Activated naive CD8-positive, alpha-beta T cell treated with anti-CD3 and anti-CD28 coated beads, Interleukin-2, amount 10 ng/mL, durations not matched to agents 7 days and 5 days (primary cell): ENCODE measurements around the gene CAMSAP1. TPM values are rescaled to one million over a fixed set of nuclear protein-coding genes. Genes with fewer than 3 reads are reported as not detected.
A peak's percentile ranks its signal among the peaks of the same experiment; 100 is the strongest.

ENCODE experiments used
- ATAC-seq: fragments of 150-1000 bp; cut with Tn5 transposase; one replicate; pipeline ENCODE4 v1.10.0; 2021; ENCODE audit warnings: low read depth, moderate library complexity
- POLR2A ChIA-PET: fragments of 350-600 bp; sonication (Branson Sonifier 250); formaldehyde crosslinking; loops from one replicate; lab custom pipeline; 2021; ENCODE audit warnings: antibody characterized with exemption; lab: Charles Lee
- DNase-seq: peaks from one replicate; pipeline ENCODE4 v3.0.0; 2021
- H3K27ac Mint-ChIP-seq: one replicate; pipeline ENCODE4 v1.8.0; 2022; ENCODE audit warnings: mild to moderate bottlenecking, mixed read lengths
- H3K27me3 Mint-ChIP-seq: one replicate; pipeline ENCODE4 v1.8.0; 2022; ENCODE audit warnings: mild to moderate bottlenecking, moderate library complexity, mixed read lengths
- H3K36me3 Mint-ChIP-seq: one replicate; pipeline ENCODE4 v1.8.0; 2021; ENCODE audit warnings: mild to moderate bottlenecking, mixed read lengths
- H3K4me1 Mint-ChIP-seq: one replicate; pipeline ENCODE4 v1.8.0; 2021; ENCODE audit warnings: mixed read lengths
- H3K4me3 Mint-ChIP-seq: one replicate; pipeline ENCODE4 v1.8.0; 2022; ENCODE audit warnings: mild to moderate bottlenecking, moderate library complexity, mixed read lengths
- H3K9me3 Mint-ChIP-seq: one replicate; pipeline ENCODE4 v1.8.0; 2021; ENCODE audit warnings: mixed read lengths
- total RNA-seq, 2 experiments: library from RNA; stranded (reverse); gene quantifications; one replicate each; pipeline ENCODE4 v1.2.3, GENCODE V29; 2021

Gene CAMSAP1
- total RNA-seq, 2 experiments from 2014 or later, result 32.5 to 35.4 TPM

DNA sequence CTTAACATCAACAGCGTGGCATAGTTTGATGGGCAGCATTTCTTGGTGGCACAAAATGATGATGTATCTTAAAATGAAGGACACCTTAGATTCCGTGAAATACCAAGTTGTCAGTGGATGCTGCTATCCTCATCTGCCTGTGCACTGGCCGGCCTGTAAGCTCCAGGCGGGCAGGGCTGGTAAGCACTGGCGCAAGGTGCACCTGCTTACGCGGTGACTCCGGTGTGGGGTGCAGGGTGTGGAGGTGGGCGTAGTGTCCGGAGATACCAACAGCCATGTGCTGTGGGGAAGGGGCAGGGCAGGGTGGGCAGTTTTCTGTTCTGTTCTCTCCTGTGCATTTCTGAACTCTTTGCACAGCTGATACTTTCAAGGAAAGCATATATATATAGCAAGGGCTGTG lies 103.9 kb downstream of the CAMSAP1 start:
- Mint-ChIP-seq H3K4me3 (no peak overlapping the region), H3K36me3 (no peaks in the 10 kb centered on the region), H3K27ac (no peak overlapping the region), H3K4me1 (peaks cover 13% of the 10 kb centered on the region), H3K27me3 (no peaks in the 10 kb centered on the region), H3K9me3 (no peaks in the 10 kb centered on the region)
- ATAC-seq, result no peak
- POLR2A ChIA-PET, result no interaction called here
- no peak for DNase-seq

DNA sequence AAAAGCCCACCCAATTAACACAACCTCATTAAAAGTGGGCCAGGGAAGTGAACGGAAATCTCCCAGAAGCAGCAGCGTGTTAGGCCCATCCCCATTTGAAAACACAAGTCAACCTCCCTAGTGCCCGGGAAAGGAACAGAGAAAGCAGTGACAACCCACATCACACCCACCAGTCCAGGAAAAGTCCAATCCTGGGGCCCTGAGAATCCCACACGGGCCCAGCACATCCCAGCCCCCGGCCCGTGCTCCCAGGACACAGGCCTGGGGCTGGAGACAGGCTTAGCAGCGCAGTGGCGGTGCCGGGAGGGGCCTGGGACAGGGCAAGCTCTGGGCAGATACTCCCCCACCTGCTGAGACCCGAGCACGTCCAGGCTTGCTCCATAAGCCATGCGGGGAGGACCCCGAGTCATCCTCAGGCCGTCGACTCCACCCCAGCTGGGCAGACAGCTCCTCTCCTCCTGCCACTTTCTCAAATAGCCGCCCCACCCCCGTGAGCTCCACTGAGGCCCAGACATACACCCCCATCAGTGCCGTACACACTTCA lies 104.4 kb downstream of the CAMSAP1 start:
- POLR2A ChIA-PET, result no interaction called here
- Mint-ChIP-seq H3K4me3 (no peak overlapping the region), H3K27me3 (no peaks in the 10 kb centered on the region), H3K36me3 (no peaks in the 10 kb centered on the region), H3K27ac (no peak overlapping the region), H3K9me3 (no peaks in the 10 kb centered on the region), H3K4me1 (peaks cover 13% of the 10 kb centered on the region)
- DNase-seq (no peak), ATAC-seq (no peak)

DNA sequence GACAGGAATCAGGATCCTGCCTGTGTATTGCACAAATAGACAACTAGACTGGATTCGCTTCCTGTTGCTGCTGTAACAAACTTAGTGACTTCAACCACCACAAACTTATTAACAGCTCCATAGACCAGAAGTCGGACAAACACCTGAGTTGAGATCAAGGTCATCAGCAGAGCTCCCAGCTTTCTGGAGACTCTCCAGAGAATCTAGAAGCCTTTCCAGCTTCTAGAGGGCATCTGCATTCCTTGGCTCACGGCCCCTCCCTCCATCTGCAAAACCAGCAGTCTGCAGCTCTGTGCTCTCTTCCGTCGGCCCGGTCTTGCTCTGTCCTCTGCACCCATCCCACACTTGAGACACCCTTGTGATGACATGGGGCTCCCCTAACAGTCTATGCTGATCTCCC lies 106.3 kb downstream of the CAMSAP1 start:
- H3K27ac Mint-ChIP-seq, result no peak overlapping the region

DNA sequence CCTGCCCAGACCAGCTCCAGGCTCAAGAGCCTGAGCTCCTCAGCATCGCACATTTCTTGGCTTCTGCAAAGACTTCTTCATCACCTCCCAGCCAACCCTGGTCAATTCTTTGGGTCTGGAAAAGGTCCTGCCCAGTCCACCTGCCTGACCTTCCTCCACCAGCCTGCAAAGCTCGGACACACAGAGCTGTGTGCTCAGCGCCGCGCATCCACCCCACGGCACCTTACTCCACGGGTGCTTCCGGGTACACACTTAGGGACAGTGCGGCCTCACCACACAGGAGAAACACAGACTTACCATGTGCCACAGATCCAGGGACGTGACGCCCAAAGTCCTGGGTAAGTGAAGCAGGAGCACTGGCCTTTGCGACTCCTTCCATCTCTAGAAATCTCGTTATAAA lies 108.1 kb downstream of the CAMSAP1 start:
- H3K9me3 Mint-ChIP-seq, result no peaks in the 10 kb centered on the region
- no peaks in the 10 kb centered on the region for H3K36me3 Mint-ChIP-seq
- ATAC-seq (no peak), DNase-seq (no peak)
- H3K4me3 Mint-ChIP-seq, result no peak overlapping the region
- POLR2A ChIA-PET, result no interaction called here
- H3K27ac Mint-ChIP-seq, result no peak overlapping the region
- no peaks in the 10 kb centered on the region for H3K27me3 Mint-ChIP-seq
- H3K4me1 Mint-ChIP-seq, result peaks cover 2% of the 10 kb centered on the region

More for the DNA sequence above, 106.3 kb downstream of the CAMSAP1 start:
- POLR2A ChIA-PET, result no interaction called here
- Mint-ChIP-seq H3K9me3 (no peaks in the 10 kb centered on the region), H3K36me3 (no peaks in the 10 kb centered on the region), H3K4me1 (peaks cover 12% of the 10 kb centered on the region), H3K27me3 (no peaks in the 10 kb centered on the region), H3K4me3 (no peak overlapping the region)
- ATAC-seq (no peak), DNase-seq (no peak)

DNA sequence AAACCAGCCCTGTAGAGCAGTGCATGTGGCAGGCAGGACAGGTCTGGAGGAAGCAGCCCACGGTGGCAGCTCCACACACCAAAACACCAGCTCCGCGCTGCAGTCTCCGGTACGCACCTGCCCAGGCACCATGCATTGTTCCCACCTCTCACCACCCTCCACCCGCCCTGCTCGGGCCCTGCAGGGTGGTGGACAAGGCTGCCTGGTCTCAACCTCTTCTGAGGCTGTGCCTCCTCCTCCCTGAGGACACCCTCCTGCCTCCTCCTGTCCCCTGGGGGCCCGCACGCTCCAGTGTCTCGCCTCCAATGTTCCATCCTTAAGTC lies 109.1 kb downstream of the CAMSAP1 start:
- Mint-ChIP-seq H3K9me3 (no peaks in the 10 kb centered on the region), H3K4me1 (peaks cover 2% of the 10 kb centered on the region), H3K27me3 (no peaks in the 10 kb centered on the region), H3K27ac (no peak overlapping the region), H3K4me3 (no peak overlapping the region), H3K36me3 (no peaks in the 10 kb centered on the region)
- DNase-seq, result no peak
- POLR2A ChIA-PET, result no interaction called here
- ATAC-seq, result no peak

DNA sequence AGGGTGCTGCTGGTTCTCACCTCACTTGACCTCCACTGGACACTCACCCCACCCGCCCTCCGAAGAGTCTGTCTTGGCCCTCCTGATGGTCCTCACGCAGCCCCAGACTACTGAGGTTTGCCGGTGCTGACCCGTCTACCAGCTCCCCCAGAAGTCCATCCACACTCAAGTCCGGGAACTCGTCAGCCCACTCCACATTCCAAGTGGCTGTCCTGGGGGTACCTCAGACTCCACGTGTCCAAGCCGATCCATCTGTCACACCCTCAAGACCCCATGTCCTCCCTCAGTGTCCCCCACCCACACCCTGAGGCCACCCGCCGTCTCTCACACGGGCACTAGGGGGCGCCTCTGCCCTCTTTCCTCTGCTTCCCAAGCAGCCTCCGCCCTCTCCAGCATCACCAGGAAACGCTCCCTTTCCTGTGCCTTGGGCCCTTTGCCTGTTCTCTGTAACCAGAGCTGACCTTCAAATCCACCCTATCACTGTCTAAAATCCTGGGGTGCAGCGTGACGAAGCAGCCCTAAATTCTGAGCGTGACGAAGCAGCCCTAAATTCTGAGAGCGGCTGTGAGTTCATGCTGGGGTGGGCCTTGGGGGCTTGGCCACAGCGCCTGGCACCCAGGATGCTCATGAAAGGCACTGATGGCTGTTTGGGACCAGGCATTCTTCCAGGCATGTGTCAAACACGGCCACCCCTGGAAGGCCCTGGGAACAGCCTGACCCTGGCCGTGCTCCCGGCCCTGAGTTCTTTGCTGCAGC lies 109.7 kb downstream of the CAMSAP1 start:
- no peaks in the 10 kb centered on the region for H3K36me3 Mint-ChIP-seq
- peaks cover 2% of the 10 kb centered on the region for H3K4me1 Mint-ChIP-seq
- no peak overlapping the region for H3K4me3 Mint-ChIP-seq
- no peaks in the 10 kb centered on the region for H3K27me3 Mint-ChIP-seq
- no peak overlapping the region for H3K27ac Mint-ChIP-seq
- H3K9me3 Mint-ChIP-seq, result no peaks in the 10 kb centered on the region
- DNase-seq, result peak; percentile 54
- ATAC-seq, result peak; percentile 35
- POLR2A ChIA-PET, result no interaction called here

DNA sequence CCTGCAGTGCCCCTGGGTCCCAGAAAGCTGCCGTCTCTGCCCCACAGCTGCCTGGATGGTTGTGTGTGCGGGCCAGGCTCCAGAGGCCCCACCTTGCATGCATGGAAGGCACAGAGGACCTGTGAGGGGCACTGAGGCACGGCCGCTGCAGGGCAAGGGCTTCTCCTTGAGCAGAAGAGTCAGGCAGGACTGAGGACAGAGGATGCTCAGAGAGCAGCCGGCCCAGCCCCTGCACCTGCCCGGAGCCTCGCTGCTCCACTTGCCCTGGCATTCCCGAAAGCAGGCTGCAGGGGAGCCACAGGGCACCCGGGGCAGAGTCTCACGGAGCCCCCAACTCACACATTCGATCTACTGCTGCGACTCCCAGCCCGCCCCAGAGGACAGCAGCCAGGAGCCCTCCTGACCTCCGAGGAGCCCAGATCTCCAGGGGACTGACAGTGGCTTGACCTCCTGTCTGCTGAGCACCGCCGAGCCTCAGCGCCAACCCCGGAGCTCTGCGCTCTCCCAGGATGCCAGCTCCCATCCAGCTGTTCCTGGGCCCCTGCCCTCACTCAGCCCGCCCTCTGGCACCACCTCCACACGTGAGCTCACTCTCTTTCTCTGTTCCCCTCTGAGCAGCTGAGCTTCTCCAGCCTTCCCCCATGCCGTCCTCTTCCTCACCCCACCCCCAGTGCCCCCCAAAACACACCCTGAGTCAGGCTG lies 110.4 kb downstream of the CAMSAP1 start:
- no peak overlapping the region for H3K27ac Mint-ChIP-seq

DNA sequence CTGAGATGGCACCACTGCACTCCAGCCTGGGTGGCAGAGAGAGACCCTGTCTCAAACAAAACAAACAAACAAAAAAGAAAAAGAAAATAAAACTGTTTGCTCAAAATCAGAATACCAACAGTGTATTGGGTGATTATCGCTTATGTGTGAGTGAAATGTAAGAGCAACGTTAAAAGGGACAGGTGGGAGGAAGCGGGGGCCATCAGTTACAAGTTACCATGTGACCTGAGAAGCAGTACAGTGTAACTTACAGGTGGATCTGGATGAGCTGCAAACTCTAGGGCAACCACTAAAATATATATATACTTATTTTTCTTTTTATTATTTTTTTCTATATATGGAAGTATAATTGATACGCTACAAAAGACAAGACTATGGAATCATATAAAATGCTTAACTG lies 112.0 kb downstream of the CAMSAP1 start:
- POLR2A ChIA-PET, result no interaction called here
- Mint-ChIP-seq H3K27ac (no peak overlapping the region), H3K4me1 (peaks cover 2% of the 10 kb centered on the region), H3K4me3 (no peak overlapping the region), H3K36me3 (no peaks in the 10 kb centered on the region), H3K9me3 (no peaks in the 10 kb centered on the region), H3K27me3 (no peaks in the 10 kb centered on the region)
- no peak for ATAC-seq
- DNase-seq, result no peak

More for the DNA sequence above, 110.4 kb downstream of the CAMSAP1 start:
- Mint-ChIP-seq H3K27me3 (no peaks in the 10 kb centered on the region), H3K4me1 (peaks cover 2% of the 10 kb centered on the region), H3K9me3 (no peaks in the 10 kb centered on the region), H3K36me3 (no peaks in the 10 kb centered on the region), H3K4me3 (no peak overlapping the region)
- DNase-seq, result no peak
- POLR2A ChIA-PET, result no interaction called here
- ATAC-seq, result peak; percentile 13

DNA sequence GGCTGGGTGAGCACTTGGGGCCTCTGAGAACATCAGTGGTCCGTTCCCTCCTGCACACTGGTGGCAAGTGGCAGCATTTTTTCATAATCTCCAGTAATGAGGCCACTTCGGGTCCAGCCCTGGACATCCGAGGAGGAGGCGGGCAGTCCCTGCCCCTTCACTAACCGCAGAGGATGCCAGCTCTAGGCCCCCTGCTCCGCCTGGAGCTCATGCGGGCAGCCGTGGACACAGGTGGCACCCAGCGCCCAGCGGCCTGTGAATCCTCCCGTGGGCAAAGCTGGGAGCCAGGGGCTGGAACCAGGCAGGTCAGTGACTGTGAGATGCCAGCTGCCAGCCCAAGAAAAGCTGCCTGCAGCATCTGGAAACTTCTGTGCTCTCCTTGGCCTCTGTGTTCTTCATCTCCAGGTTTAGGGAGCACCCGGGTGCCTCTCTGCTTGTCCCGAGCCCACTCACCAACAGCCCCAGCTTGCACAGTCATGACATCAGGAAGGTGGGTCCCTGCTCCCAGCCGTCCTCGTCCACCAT lies 112.9 kb downstream of the CAMSAP1 start:
- Mint-ChIP-seq H3K9me3 (no peaks in the 10 kb centered on the region), H3K4me3 (no peak overlapping the region), H3K27me3 (no peaks in the 10 kb centered on the region), H3K36me3 (no peaks in the 10 kb centered on the region), H3K4me1 (peaks cover 2% of the 10 kb centered on the region), H3K27ac (no peak overlapping the region)
- DNase-seq, result no peak
- POLR2A ChIA-PET, result no interaction called here
- no peak for ATAC-seq

DNA sequence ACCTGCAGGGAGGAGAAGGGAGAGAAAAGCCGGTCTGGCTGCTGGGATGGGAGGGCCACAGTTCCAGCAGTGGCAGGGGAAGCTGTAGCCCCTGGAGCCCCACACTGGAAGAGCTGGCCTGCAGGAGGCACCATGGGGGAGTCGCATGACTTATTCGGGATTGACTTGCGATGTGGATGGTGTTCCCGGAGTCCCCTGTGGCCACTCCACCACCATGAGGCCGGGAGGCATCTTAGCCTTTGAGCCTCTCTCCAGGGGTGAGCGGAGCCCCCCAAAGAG lies 113.3 kb downstream of the CAMSAP1 start:
- ATAC-seq, result no peak

DNA sequence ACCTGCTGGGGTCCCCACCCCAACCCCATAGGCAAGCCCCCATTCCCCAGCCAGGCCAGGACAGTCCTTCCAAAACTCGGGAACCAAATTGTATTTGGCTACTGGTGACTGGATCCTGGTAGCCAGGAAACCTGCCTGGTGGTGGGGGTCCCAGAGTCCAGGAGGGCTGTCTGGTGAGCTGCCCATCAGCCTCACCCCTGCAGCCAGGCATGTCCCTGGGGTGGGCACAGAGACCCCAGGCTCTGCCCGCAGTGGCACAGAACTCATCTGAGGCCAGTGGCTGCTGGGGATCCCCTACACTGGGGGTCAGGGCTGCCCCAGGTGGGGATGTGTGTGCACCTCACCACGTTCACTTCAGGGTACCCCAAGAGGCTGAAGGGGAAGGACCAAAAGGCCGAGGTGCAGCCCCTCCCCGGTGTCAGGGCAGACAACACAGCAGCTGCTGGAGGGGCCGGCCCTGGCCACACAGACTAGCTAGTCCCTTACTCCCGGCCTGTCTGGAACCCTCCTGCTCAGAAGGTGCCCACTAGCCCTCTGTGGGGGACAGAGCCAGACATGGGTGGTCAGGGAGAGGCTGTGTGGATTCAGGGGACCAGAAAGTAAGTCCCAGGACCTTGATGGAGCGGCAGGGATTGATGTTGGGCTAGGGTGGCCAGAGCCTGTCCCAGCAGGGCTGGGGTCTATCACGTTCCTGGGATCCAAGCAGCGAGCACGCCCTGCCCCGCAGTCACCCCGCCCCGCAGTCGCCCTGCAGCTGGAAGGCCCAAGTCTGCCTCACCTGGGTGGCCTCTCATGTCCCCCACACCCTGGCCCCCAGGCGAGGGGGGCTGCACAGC lies 113.9 kb downstream of the CAMSAP1 start:
- ATAC-seq (no peak), DNase-seq (no peak)
- Mint-ChIP-seq H3K4me3 (no peak overlapping the region), H3K4me1 (peaks cover 2% of the 10 kb centered on the region), H3K36me3 (no peaks in the 10 kb centered on the region), H3K27ac (no peak overlapping the region), H3K9me3 (no peaks in the 10 kb centered on the region), H3K27me3 (no peaks in the 10 kb centered on the region)
- POLR2A ChIA-PET, result no interaction called here

More for the DNA sequence above, 113.3 kb downstream of the CAMSAP1 start:
- DNase-seq, result no peak
- H3K27ac Mint-ChIP-seq, result no peak overlapping the region
- no peaks in the 10 kb centered on the region for H3K27me3 Mint-ChIP-seq
- no peaks in the 10 kb centered on the region for H3K36me3 Mint-ChIP-seq
- POLR2A ChIA-PET, result no interaction called here
- no peaks in the 10 kb centered on the region for H3K9me3 Mint-ChIP-seq
- H3K4me3 Mint-ChIP-seq, result no peak overlapping the region
- peaks cover 2% of the 10 kb centered on the region for H3K4me1 Mint-ChIP-seq

DNA sequence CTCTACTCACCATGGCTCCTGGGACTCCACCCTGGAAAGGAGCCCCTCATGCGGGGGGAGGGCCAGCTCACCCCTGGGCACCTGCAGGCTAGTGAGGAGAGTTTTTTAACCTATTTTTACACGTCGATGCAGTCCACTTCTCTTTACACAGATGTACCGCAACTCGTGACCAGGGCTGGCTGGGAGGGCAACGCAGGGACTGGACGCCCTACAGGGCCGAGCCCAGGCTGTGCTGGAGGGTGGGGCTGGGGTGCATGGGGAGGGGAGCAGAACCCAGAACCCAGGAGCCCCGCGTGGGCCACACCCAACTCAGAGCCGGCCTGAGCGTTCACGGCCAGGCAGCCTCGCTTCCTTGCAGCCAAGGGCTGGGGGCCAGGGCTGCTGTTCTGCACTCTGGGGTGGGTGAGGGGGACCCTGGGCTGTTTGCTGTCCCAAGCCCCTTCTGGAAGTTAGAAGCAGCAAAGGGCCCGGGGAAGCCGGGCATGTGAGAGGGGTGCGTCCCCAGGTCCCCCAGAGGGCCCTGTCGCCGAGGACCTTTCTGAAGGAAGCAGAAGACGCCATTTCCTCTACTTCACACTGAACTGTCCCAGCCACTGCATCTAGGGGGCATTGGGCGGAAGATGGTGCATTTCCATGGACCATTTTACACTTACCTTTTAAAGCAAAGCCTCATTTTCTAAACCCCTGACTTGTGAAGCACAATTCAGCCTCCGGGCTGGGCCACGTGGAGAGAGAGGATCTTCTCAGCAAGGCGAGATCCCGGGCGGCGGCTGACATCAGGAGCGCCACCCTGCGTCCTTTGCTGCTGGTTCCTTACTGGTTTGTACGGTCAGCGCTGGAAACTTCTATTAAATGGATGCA lies 114.8 kb downstream of the CAMSAP1 start:
- ATAC-seq, result no peak
- no peak overlapping the region for H3K4me3 Mint-ChIP-seq
- POLR2A ChIA-PET, result no interaction called here

More for the DNA sequence above, 114.8 kb downstream of the CAMSAP1 start:
- Mint-ChIP-seq H3K27me3 (no peaks in the 10 kb centered on the region), H3K9me3 (no peaks in the 10 kb centered on the region), H3K36me3 (no peaks in the 10 kb centered on the region), H3K4me1 (peaks cover 1% of the 10 kb centered on the region), H3K27ac (no peak overlapping the region)
- no peak for DNase-seq
